VCaP (cell line): ENCODE data around the gene ESPNL.

ENCODE experiments used
- H3K27ac ChIP-seq: fragments of 450-650 bp; 2 replicates; pipeline ENCODE4 v1.5.1; 2017
- TF ChIP-seq, protein P1 (sequence below): fragments of 450-650 bp; conservative IDR thresholded peaks from 2 replicates; pipeline ENCODE4 v1.5.1; 2017; ENCODE audit warnings: mild to moderate bottlenecking, moderate library complexity

Gene ESPNL

DNA sequence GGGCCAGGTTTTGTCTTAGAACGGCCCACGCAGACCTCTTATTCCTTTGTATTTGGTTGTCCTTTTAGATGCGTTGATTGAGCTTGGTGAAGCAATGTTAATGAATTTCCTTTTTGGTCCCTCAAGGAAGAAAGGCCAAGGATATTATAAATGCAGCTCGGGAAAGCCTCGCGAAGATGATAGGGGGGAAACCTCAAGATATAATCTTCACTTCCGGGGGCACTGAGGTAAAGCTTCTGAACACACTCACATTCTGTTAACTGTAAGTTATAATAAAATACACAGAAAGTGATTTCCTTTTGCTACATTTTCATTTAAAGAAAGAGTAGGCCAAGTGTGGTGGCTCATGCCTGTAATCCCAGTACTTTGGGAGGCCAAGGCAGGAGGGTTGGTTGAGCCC lies 32.2 kb upstream of the ESPNL start:
- TF ChIP-seq, protein P1, sequence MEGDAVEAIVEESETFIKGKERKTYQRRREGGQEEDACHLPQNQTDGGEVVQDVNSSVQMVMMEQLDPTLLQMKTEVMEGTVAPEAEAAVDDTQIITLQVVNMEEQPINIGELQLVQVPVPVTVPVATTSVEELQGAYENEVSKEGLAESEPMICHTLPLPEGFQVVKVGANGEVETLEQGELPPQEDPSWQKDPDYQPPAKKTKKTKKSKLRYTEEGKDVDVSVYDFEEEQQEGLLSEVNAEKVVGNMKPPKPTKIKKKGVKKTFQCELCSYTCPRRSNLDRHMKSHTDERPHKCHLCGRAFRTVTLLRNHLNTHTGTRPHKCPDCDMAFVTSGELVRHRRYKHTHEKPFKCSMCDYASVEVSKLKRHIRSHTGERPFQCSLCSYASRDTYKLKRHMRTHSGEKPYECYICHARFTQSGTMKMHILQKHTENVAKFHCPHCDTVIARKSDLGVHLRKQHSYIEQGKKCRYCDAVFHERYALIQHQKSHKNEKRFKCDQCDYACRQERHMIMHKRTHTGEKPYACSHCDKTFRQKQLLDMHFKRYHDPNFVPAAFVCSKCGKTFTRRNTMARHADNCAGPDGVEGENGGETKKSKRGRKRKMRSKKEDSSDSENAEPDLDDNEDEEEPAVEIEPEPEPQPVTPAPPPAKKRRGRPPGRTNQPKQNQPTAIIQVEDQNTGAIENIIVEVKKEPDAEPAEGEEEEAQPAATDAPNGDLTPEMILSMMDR: no peak
- H3K27ac ChIP-seq: no peak overlapping the region

DNA sequence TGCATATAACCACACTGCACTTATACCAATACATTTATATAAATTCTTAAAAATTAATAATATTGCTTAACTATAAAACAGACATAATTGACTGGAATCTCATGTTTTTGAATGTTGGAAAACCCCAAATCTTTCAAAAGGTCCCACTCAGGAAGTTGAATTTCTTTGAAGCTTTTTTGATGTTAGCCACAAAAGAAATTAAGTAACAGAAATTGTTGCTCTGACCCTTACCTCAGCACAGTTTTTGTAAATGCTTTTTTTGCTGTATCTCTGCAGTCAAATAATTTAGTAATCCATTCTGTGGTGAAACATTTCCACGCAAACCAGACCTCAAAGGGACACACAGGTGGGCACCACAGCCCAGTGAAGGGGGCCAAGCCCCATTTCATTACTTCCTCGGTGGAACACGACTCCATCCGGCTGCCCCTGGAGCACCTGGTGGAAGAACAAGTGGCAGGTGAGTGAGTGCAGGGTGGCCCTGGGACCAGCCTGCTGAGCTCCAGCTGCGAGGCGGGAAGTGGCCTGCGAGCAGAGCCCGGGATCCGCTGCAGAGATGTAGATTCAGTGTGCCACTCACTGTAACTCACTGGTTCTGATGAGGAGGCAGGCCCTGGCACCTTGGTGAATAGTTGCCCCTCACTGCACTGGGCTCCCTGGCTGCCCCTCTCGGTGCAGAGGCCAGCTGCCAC lies 31.0 kb upstream of the ESPNL start:
- no peak overlapping the region for H3K27ac ChIP-seq
- TF ChIP-seq, protein P1: no peak

DNA sequence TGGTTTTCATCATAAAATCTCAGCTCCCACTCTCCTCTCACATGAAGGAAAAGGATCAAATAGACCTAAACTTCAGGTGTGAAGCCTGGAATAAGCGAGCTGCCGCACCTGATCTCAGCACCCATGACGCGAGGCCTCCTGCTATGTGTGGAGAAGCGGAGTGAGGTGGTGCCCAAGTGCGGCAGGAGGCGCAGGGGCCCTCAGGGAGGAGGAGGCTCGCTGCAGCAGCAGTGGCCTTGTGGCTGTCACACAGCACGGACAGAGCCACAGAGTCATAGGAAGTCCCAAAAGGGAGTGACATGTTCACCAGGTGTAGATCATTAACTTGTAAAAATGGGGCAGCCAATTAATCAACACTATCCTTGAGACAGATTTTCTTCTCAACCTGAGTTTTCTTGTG lies 30.3 kb upstream of the ESPNL start:
- no peak overlapping the region for H3K27ac ChIP-seq
- TF ChIP-seq, protein P1: no peak

DNA sequence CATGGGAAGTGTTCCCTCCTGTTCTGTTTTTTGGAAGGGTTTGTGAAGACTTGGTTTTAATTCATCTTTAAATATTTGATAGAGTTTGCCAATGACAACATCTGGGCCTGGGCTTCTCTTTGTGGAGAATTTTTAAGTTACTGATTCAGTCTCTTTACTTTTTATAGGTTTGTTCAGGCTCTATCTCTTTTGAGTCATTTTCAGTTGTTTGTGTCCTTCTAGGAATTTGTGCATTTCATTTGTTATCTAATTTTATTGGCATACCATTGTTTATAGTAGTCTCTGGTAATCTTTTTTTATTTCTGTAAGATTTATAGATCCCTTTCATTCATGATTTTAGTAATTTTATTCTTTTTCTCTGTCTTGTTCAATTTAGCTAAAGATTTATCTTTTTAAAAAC lies 24.7 kb upstream of the ESPNL start:
- TF ChIP-seq, protein P1: no peak

DNA sequence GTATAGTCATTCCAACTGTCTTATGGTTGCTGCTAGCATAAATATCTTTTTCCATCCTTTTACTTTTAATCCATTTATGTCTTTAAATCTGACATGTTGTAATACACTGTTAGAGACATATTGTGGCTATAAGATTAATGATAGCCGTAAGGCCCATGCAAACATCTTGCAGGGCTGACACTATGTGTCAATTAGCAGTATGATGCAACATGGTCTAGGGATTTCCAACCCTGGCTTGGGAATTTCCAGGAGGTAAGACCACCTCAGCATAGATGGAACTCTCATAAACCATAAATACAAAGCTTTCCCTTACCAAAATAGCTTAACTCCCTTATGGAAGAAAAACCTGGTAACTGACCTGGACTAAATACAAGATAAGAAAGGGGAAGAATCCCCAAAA lies 22.8 kb upstream of the ESPNL start:
- no peak overlapping the region for H3K27ac ChIP-seq
- TF ChIP-seq, protein P1: no peak

More for the DNA sequence above, 24.7 kb upstream of the ESPNL start:
- H3K27ac ChIP-seq: no peak overlapping the region

DNA sequence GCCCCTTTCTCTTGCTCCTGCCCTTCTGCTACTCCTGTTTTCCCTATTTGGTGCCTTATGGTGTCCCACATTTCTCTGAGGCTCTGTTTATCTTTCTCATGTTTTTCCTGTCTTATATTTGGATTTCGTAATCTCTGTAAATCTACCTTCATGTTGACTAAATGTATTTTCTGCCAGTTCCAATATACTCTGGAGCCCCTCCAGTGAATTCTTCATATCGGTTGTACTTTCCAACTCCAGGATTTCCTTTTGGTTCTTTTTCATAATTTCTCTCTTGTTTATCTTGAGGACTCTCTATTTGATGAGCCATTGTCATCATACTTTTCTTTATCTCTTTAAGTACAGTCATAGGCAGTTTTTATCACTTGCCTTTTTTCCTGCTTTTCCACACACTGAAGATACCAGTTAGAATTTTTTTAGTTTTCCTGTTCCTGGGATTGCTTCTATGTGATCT lies 20.2 kb upstream of the ESPNL start:
- no peak overlapping the region for H3K27ac ChIP-seq
- TF ChIP-seq, protein P1: no peak

DNA sequence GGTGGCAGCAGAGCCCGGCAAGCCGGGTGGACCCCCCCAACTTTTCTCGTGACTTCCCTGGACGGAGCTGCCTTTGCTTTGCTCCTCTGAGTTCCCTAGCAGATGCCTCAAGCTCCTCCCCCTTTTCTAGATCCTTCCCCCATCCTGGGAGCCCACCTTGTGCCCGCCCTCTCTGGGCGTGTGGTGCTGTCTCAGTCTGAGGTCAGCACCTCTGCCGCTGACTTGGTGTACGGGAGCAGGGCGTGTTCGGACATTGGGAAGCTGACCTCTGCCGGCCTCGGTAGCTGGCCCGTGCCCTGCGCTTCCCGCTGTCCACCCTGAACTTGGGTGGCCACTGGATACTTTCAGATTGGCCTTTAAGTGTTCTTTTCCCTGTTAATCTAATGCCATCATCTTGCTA lies 19.6 kb upstream of the ESPNL start:
- TF ChIP-seq, protein P1: no peak
- no peak overlapping the region for H3K27ac ChIP-seq
